Testis (tissue), 2 donors: ENCODE measurements around the gene IST1.

ENCODE experiments used
- CTCF ChIP-seq, 3 experiments: fragments of 450-650 bp in 2 of 3; fragments of 200-600 bp in 1 of 3; sonication (generic) in 1 of 3; IDR thresholded peaks; one replicate each; pipeline ENCODE4 v1.5.1; 2016 to 2019; ENCODE audit warnings: antibody characterized with exemption in 3 of 3, mild to moderate bottlenecking in 2 of 3, moderate library complexity in 1 of 3
- POLR2A ChIP-seq: fragments of 450-650 bp; IDR thresholded peaks from one replicate; pipeline ENCODE4 v1.6.1; 2017; ENCODE audit warnings: antibody characterized with exemption, mild to moderate bottlenecking, moderate library complexity

GRCh38 chr16:71916397-71916920 is 21.1 kb downstream of the IST1 start:
- no peak for TF ChIP-seq CTCF (IDR thresholded peaks at IDR 0.05)
- no peak for TF ChIP-seq POLR2A
